HepG2 (cell line): ENCODE data around the gene CCL3. TPM values are rescaled to one million over a fixed set of nuclear protein-coding genes. Genes with fewer than 3 reads are reported as not detected.

Source experiments
- ATAC-seq: fragments of 200-7000 bp; cut with Tn5 transposase; 3 replicates; pipeline ENCODE4 v1.9.1; 2020; ENCODE audit warnings: mild to moderate bottlenecking, moderate library complexity
- BruUV-seq: library from RNA; stranded (reverse); fragments of 400-500 nt; replicated peaks from 2 replicates; lab custom pipeline; 2021; lab: Mats Ljungman, UMichigan
- CTCF ChIA-PET: fragments of 300-600 bp; formaldehyde crosslinking; extraction: SDS; loops from one replicate; lab custom pipeline; 2021; ENCODE audit warnings: low total read pairs, inconsistent platforms, low intra/inter-chr PET ratio; lab: Yijun Ruan, JAX
- POLR2A ChIA-PET: fragments of 350-600 bp; sonication (Branson Sonifier 250); formaldehyde crosslinking; loops from one replicate; lab custom pipeline; 2020; ENCODE audit warnings: antibody characterized with exemption, inconsistent platforms; lab: Yijun Ruan, JAX
- DNase-seq: peaks from one replicate; pipeline ENCODE4 v3.0.0-alpha.2; 2015; ENCODE audit warnings: low spot score
- FAIRE-seq: peaks from 3 replicates; lab custom pipeline; 2011; peaks lifted over from hg19 to GRCh38; lab: Jason Lieb, UNC
- H2AFZ ChIP-seq: one replicate; pipeline ENCODE4 v1.6.1; 2011; ENCODE audit warnings: low read length, inconsistent platforms
- H3K27ac ChIP-seq: fragments of 300-600 bp; 3 replicates; pipeline ENCODE4 v1.8.0; 2011; ENCODE audit warnings: mixed run types, mild to moderate bottlenecking, mixed read lengths, low read length, inconsistent platforms; ENCODE audit not compliant: insufficient read depth; ENCODE audit errors: extremely low read length
- H3K27me3 ChIP-seq, 2 experiments: fragments of 200-600 bp in 1 of 2; 2 replicates in 1 of 2; 3 replicates in 1 of 2; pipeline versions ENCODE4 v1.6.0 to v1.8.0; 2011; ENCODE audit warnings: low read length in 2 of 2, mild to moderate bottlenecking in 2 of 2, moderate library complexity in 2 of 2, inconsistent platforms in 1 of 2; ENCODE audit not compliant: insufficient read depth in 2 of 2, control insufficient read depth in 1 of 2
- H3K36me3 ChIP-seq, 2 experiments: fragments of 200-600 bp in 1 of 2; replicated peaks in 1 of 2; 2 replicates in 1 of 2; 3 replicates in 1 of 2; pipeline versions ENCODE4 v1.5.1 to v1.8.0; 2011; ENCODE audit warnings: low read length in 2 of 2, inconsistent platforms in 1 of 2; ENCODE audit not compliant: insufficient read depth in 2 of 2, control insufficient read depth in 1 of 2
- H3K4me1 ChIP-seq: 2 replicates; pipeline ENCODE4 v1.5.1; 2012; ENCODE audit warnings: low read length, inconsistent platforms; ENCODE audit not compliant: insufficient read depth
- H3K4me2 ChIP-seq: 2 replicates; pipeline ENCODE4 v1.6.0; 2011; ENCODE audit warnings: low read depth, low read length, inconsistent platforms
- H3K4me3 ChIP-seq, 3 experiments: fragments of 200-600 bp in 1 of 3; sonication (generic), shearing (Covaris generic) in 1 of 3; replicated peaks in 1 of 3; 2 replicates each; pipeline ENCODE4 v1.5.1; 2011 to 2016; ENCODE audit warnings: low read length in 3 of 3, inconsistent platforms in 2 of 3, low read depth in 2 of 3, mild to moderate bottlenecking in 2 of 3, control low read depth in 1 of 3, mixed read lengths in 1 of 3; ENCODE audit not compliant: insufficient read depth in 1 of 3
- H3K79me2 ChIP-seq: one replicate; pipeline ENCODE4 v1.6.1; 2011; ENCODE audit warnings: low read length, inconsistent platforms; ENCODE audit not compliant: insufficient read depth
- H3K9ac ChIP-seq: 2 replicates; pipeline ENCODE4 v1.6.0; 2011; ENCODE audit warnings: mild to moderate bottlenecking, low read depth, low read length, inconsistent platforms; ENCODE audit not compliant: insufficient read depth
- H3K9me3 ChIP-seq: 2 replicates; pipeline ENCODE4 v1.5.1; 2012; ENCODE audit warnings: mild to moderate bottlenecking, low read length
- H4K20me1 ChIP-seq: 2 replicates; pipeline ENCODE4 v1.6.0; 2011; ENCODE audit warnings: inconsistent platforms, mild to moderate bottlenecking, low read length, moderate library complexity; ENCODE audit not compliant: insufficient read depth
- ARID4A ChIP-seq: sonication (generic); formaldehyde crosslinking; IDR thresholded peaks from 2 replicates; pipeline ENCODE4 v1.5.0; 2020; ENCODE audit warnings: mild to moderate bottlenecking, missing genetic modification reagents, borderline replicate concordance
- BRCA1 ChIP-seq: sonication (generic); formaldehyde crosslinking; IDR thresholded peaks from 2 replicates; pipeline ENCODE4 v1.4.0; 2020; ENCODE audit warnings: missing genetic modification reagents
- CEBPZ ChIP-seq: IDR thresholded peaks from 2 replicates; pipeline ENCODE4 v1.6.1; 2012; ENCODE audit warnings: low read length, improper control_type of control experiment
- FOXM1 ChIP-seq: sonication (generic); formaldehyde crosslinking; IDR thresholded peaks from 2 replicates; pipeline ENCODE4 v1.5.0; 2020; ENCODE audit warnings: missing genetic modification reagents
- KLF13 ChIP-seq: sonication (generic); formaldehyde crosslinking; IDR thresholded peaks from 2 replicates; pipeline ENCODE4 v1.4.0; 2020; ENCODE audit warnings: mild to moderate bottlenecking, missing genetic modification reagents
- LRRFIP1 ChIP-seq: sonication (generic); formaldehyde crosslinking; conservative IDR thresholded peaks from 2 replicates; pipeline ENCODE4 v1.4.0; 2020; ENCODE audit warnings: missing genetic modification reagents
- NONO ChIP-seq, 2 experiments: fragments of 450-650 bp in 1 of 2; sonication (generic) in 1 of 2; formaldehyde crosslinking in 1 of 2; IDR thresholded peaks in 1 of 2; conservative IDR thresholded peaks in 1 of 2; 2 replicates each; pipeline versions ENCODE4 v1.6.1 to v1.8.0; 2017 to 2022; ENCODE audit warnings: mild to moderate bottlenecking in 1 of 2, missing genetic modification reagents in 1 of 2, moderate library complexity in 1 of 2
- PLRG1 ChIP-seq: fragments of 450-650 bp; conservative IDR thresholded peaks from 2 replicates; pipeline ENCODE4 v1.6.1; 2016
- POLR2A ChIP-seq, 2 experiments: IDR thresholded peaks; 2 replicates each; pipeline ENCODE4 v1.6.1; 2011; ENCODE audit warnings: low read depth in 2 of 2, low read length in 2 of 2, mild to moderate bottlenecking in 1 of 2, moderate library complexity in 1 of 2; ENCODE audit not compliant: insufficient read depth in 1 of 2
- RFXANK ChIP-seq: IDR thresholded peaks from 2 replicates; pipeline ENCODE4 v1.6.1; 2016
- SP5 ChIP-seq: IDR thresholded peaks from 2 replicates; pipeline ENCODE4 v1.6.1; 2016; ENCODE audit warnings: low read depth, borderline replicate concordance
- TAF15 ChIP-seq: fragments of 200-400 bp; formaldehyde crosslinking; IDR thresholded peaks from one replicate; pipeline ENCODE4 v1.6.1; 2018; ENCODE audit warnings: mild to moderate bottlenecking, low read depth, low read length; ENCODE audit not compliant: poor library complexity, severe bottlenecking
- ZBTB20 ChIP-seq: sonication (generic); formaldehyde crosslinking; IDR thresholded peaks from 2 replicates; pipeline ENCODE4 v1.8.1; 2023; ENCODE audit warnings: missing genetic modification reagents, low read depth, mild to moderate bottlenecking, borderline replicate concordance
- ZNF337 ChIP-seq: sonication (generic); formaldehyde crosslinking; IDR thresholded peaks from 2 replicates; pipeline ENCODE4 v1.5.1; 2020; ENCODE audit warnings: missing genetic modification reagents, low read depth, mild to moderate bottlenecking, borderline replicate concordance
- ZNF430 ChIP-seq: sonication (generic); formaldehyde crosslinking; IDR thresholded peaks from 2 replicates; pipeline ENCODE4 v1.9.0; 2021; ENCODE audit warnings: mild to moderate bottlenecking, missing genetic modification reagents
- ZNF580 ChIP-seq: IDR thresholded peaks from 2 replicates; pipeline ENCODE4 v1.6.1; 2016; ENCODE audit warnings: low read depth, borderline replicate concordance
- WGBS: methylation state at CpG from one replicate; pipeline ENCODE4 v1.1.6; 2017; ENCODE audit warnings: low lambda C conversion rate; 5-methylcytosine and 5-hydroxymethylcytosine counted together
- in situ Hi-C: cut with HindIII; loops from 2 replicates; pipeline ENCODE4 v1.10.0; 2017; ENCODE audit warnings: low pct_unique_long_range_greater_than_20kb; ENCODE audit not compliant: extremely low pct_ligation_motif_present
- intact Hi-C: fragments of 100-400 bp; cut with micrococcal nuclease; formaldehyde crosslinking; loops from one replicate; pipeline ENCODE4 v1.10.0; 2022; ENCODE audit not compliant: unreplicated experiment
- polyA plus RNA-seq, 8 experiments: library from polyadenylated mRNA; depleted of rRNA in 3 of 8; stranded (reverse) in 7 of 8; unstranded in 1 of 8; fragments of >200 nt; fragmentation: Illumina TruSeq in 4 of 8; extraction: Trizol in 4 of 8; gene quantifications; 2 replicates each; pipeline versions ENCODE4 v1.2.1 to v1.2.3, GENCODE V29; 2011 to 2016; ENCODE audit warnings: low read depth in 4 of 8, missing spikeins in 1 of 8, mixed read lengths in 1 of 8; ENCODE audit not compliant: insufficient read depth in 1 of 8
- total RNA-seq, 5 experiments: library from RNA; depleted of rRNA; stranded (reverse); fragments of >200 nt; fragmentation: Illumina TruSeq; extraction: Trizol; gene quantifications; 2 replicates each; pipeline ENCODE4 v1.2.3, GENCODE V29; 2016; ENCODE audit warnings: low read depth in 1 of 5

Gene CCL3
- total and polyA plus RNA-seq, 2 of the 13 experiments (the other 11 are each of a cell fraction or from before 2014, with no cell fraction given), result not detected

GRCh38 chr17:36094746-36095145 is 4.8 kb upstream of the CCL3 start:
- H3K9me3 ChIP-seq, result no peaks in the 10 kb centered on the region
- intact Hi-C loops, result no loop called here
- no TSS peak for BruUV-seq
- H2AFZ ChIP-seq, result no peak overlapping the region
- no peaks in the 10 kb centered on the region for H4K20me1 ChIP-seq
- no peak overlapping the region for H3K4me2 ChIP-seq
- DNase-seq (no peak), ATAC-seq (no peak), FAIRE-seq (no peak)
- no peaks in the 10 kb centered on the region for H3K79me2 ChIP-seq
- ChIA-PET POLR2A (no interaction called here), CTCF (no interaction called here)
- no peaks in the 10 kb centered on the region for H3K36me3 ChIP-seq
- H3K27ac ChIP-seq, result no peak overlapping the region
- no peak overlapping the region for H3K9ac ChIP-seq
- H3K4me1 ChIP-seq, result no peaks in the 10 kb centered on the region
- in situ Hi-C loops, result no loop called here
- WGBS, result 68% methylated on average over 6 of the region's 7 CpGs
- no peak overlapping the region for H3K4me3 ChIP-seq
- no peaks in the 10 kb centered on the region for H3K27me3 ChIP-seq
- TF ChIP-seq ZNF337 (CRISPR knock-in tag), result no peak
- no peak for TF ChIP-seq NONO (IDR thresholded peaks at IDR 0.05)
- no peak for TF ChIP-seq NONO (CRISPR knock-in tag; conservative IDR thresholded peaks at IDR 0.05)
- TF ChIP-seq ZNF580, result no peak
- no peak for TF ChIP-seq KLF13
- no peak for TF ChIP-seq FOXM1 (CRISPR knock-in tag)
- no peak for TF ChIP-seq POLR2A (IDR thresholded peaks at IDR 0.05; ENCODE audit: insufficient read depth in 1 of 2, low read depth in 2 of 2, low read length in 2 of 2)
- TF ChIP-seq LRRFIP1, result no peak
- TF ChIP-seq ZBTB20 (CRISPR knock-in tag), result no peak
- TF ChIP-seq TAF15, result no peak
- no peak for TF ChIP-seq CEBPZ
- TF ChIP-seq ARID4A (CRISPR knock-in tag), result no peak
- no peak for TF ChIP-seq RFXANK (CRISPR knock-in tag)
- TF ChIP-seq SP5 (CRISPR knock-in tag), result no peak
- TF ChIP-seq PLRG1, result no peak
- no peak for TF ChIP-seq ZNF430 (CRISPR knock-in tag)
- TF ChIP-seq BRCA1 (CRISPR knock-in tag), result no peak
